CD14-positive monocyte (primary cell): ENCODE measurements around the gene PRSS1. TPM values are rescaled to one million over a fixed set of nuclear protein-coding genes. Genes with fewer than 3 reads are reported as not detected.

Experiments
- DNase-seq, 3 donors: peaks; one replicate each; pipeline ENCODE4 v3.0.0-alpha.2; 2011 to 2022
- H2AFZ ChIP-seq: 2 replicates; pipeline ENCODE4 v1.6.0; 2012; ENCODE audit warnings: mild to moderate bottlenecking, low read depth, low read length, inconsistent platforms; ENCODE audit not compliant: insufficient read depth, poor library complexity, severe bottlenecking
- H3K27ac ChIP-seq, 2 donors: 1 replicate in 1 of 2; 2 replicates in 1 of 2; pipeline ENCODE4 v1.5.1; 2012 to 2013; ENCODE audit warnings: low read length in 2 of 2, control low read depth in 1 of 2, inconsistent platforms in 1 of 2, low read depth in 1 of 2, mild to moderate bottlenecking in 1 of 2
- H3K27me3 ChIP-seq, 2 donors: one replicate each; pipeline versions ENCODE4 v1.6.0 to v1.6.1; 2011 to 2013; ENCODE audit warnings: low read length in 2 of 2; ENCODE audit not compliant: control insufficient read depth in 2 of 2, insufficient read depth in 2 of 2
- H3K36me3 ChIP-seq, 2 donors: replicated peaks in 1 of 2; 1 replicate in 1 of 2; 2 replicates in 1 of 2; pipeline versions ENCODE4 v1.5.1 to v1.6.1; 2012 to 2013; ENCODE audit warnings: low read length in 2 of 2, control low read depth in 1 of 2, inconsistent platforms in 1 of 2, mild to moderate bottlenecking in 1 of 2; ENCODE audit not compliant: insufficient read depth in 2 of 2, control insufficient read depth in 1 of 2
- H3K4me1 ChIP-seq, 2 donors: 1 replicate in 1 of 2; 2 replicates in 1 of 2; pipeline versions ENCODE4 v1.5.1 to v1.6.1; 2012 to 2013; ENCODE audit warnings: low read length in 2 of 2, control low read depth in 1 of 2, inconsistent platforms in 1 of 2, mild to moderate bottlenecking in 1 of 2, moderate library complexity in 1 of 2; ENCODE audit not compliant: insufficient read depth in 2 of 2, control insufficient read depth in 1 of 2
- H3K4me2 ChIP-seq: replicated peaks from 2 replicates; pipeline ENCODE3; 2012; ENCODE audit warnings: low read length, moderate library complexity, mild to moderate bottlenecking; ENCODE audit not compliant: poor library complexity, severe bottlenecking; ENCODE audit errors: extremely low read depth
- H3K4me3 ChIP-seq, 3 experiments: fragments of 200-600 bp in 1 of 3; sonication (generic) in 1 of 3; replicated peaks in 1 of 3; 1 replicate in 2 of 3; 2 replicates in 1 of 3; pipeline ENCODE4 v1.5.1; 2011 to 2013; ENCODE audit warnings: low read length in 3 of 3, mild to moderate bottlenecking in 3 of 3, control low read depth in 2 of 3, low read depth in 2 of 3, inconsistent platforms in 1 of 3, moderate library complexity in 1 of 3
- H3K79me2 ChIP-seq: 2 replicates; pipeline ENCODE4 v1.6.0; 2012; ENCODE audit warnings: mild to moderate bottlenecking, control low read depth, inconsistent platforms, low read length, moderate library complexity; ENCODE audit not compliant: insufficient read depth
- H3K9ac ChIP-seq: 2 replicates; pipeline ENCODE4 v1.6.0; 2017; ENCODE audit warnings: low read length, mild to moderate bottlenecking; ENCODE audit not compliant: insufficient read depth, poor library complexity, severe bottlenecking
- H3K9me3 ChIP-seq, 2 donors: replicated peaks in 1 of 2; 1 replicate in 1 of 2; 2 replicates in 1 of 2; pipeline versions ENCODE4 v1.5.1 to v1.6.1; 2012 to 2013; ENCODE audit warnings: low read length in 2 of 2, control low read depth in 1 of 2; ENCODE audit not compliant: control insufficient read depth in 1 of 2, insufficient read depth in 1 of 2
- H4K20me1 ChIP-seq: 2 replicates; pipeline ENCODE4 v1.6.0; 2012; ENCODE audit warnings: mild to moderate bottlenecking, low read length, control low read depth, moderate library complexity; ENCODE audit not compliant: insufficient read depth
- H3K27ac Mint-ChIP-seq, 7 donors: one replicate each; pipeline ENCODE4 v1.8.0; 2020; ENCODE audit warnings: mild to moderate bottlenecking in 7 of 7, mixed read lengths in 7 of 7, moderate library complexity in 6 of 7, inconsistent platforms in 2 of 7
- H3K27me3 Mint-ChIP-seq, 3 donors: one replicate each; pipeline ENCODE4 v1.8.0; 2021 to 2022; ENCODE audit warnings: low read depth in 3 of 3, mild to moderate bottlenecking in 3 of 3, mixed read lengths in 3 of 3, moderate library complexity in 3 of 3, inconsistent platforms in 1 of 3
- H3K36me3 Mint-ChIP-seq, 2 donors: one replicate each; pipeline ENCODE4 v1.8.0; 2020; ENCODE audit warnings: mixed read lengths in 2 of 2, inconsistent platforms in 1 of 2, mild to moderate bottlenecking in 1 of 2
- H3K4me1 Mint-ChIP-seq: one replicate; pipeline ENCODE4 v1.8.0; 2020; ENCODE audit warnings: mild to moderate bottlenecking, mixed read lengths
- H3K4me3 Mint-ChIP-seq, 2 donors: one replicate each; pipeline ENCODE4 v1.8.0; 2020; ENCODE audit warnings: mild to moderate bottlenecking in 2 of 2, mixed read lengths in 2 of 2, moderate library complexity in 1 of 2
- H3K9me3 Mint-ChIP-seq, 7 donors: one replicate each; pipeline ENCODE4 v1.8.0; 2020 to 2022; ENCODE audit warnings: mixed read lengths in 7 of 7, mild to moderate bottlenecking in 6 of 7, moderate library complexity in 6 of 7, inconsistent platforms in 2 of 7
- CTCF ChIP-seq: fragments of 200-600 bp; IDR thresholded peaks from one replicate; pipeline ENCODE4 v1.8.0; 2022; ENCODE audit warnings: antibody characterized with exemption, mild to moderate bottlenecking
- WGBS: methylation state at CpG from one replicate; pipeline ENCODE4 v1.1.5; 2013; ENCODE audit warnings: missing lambda C conversion rate; ENCODE audit not compliant: insufficient coverage; 5-methylcytosine and 5-hydroxymethylcytosine counted together
- intact Hi-C, 2 donors: fragments of 100-400 bp; cut with micrococcal nuclease; formaldehyde crosslinking; loops; one replicate each; pipeline versions ENCODE4 v1.15.0 to v1.15.1; 2023
- polyA plus RNA-seq, 3 donors: library from polyadenylated mRNA; depleted of rRNA in 1 of 3; unstranded in 2 of 3; stranded (reverse) in 1 of 3; fragments of 300-500 nt in 2 of 3; fragments of >200 nt in 1 of 3; fragmentation: Illumina TruSeq in 2 of 3; gene quantifications; 1 replicate in 2 of 3; 2 replicates in 1 of 3; pipeline ENCODE4 v1.2.3, GENCODE V29; 2012 to 2021

Gene PRSS1
- polyA plus RNA-seq, 3 donors = not detected

- Histone ChIP-seq H3K4me1 (no peaks in the 10 kb centered on the region), H4K20me1 (no peaks in the 10 kb centered on the region), H3K79me2 (no peaks in the 10 kb centered on the region), H3K4me2 (no peak overlapping the region), H2AFZ (no peak overlapping the region), H3K9ac (no peak overlapping the region), H3K9me3 (no peaks in the 10 kb centered on the region), H3K27me3 (no peaks in the 10 kb centered on the region), H3K27ac (no peak overlapping the region), H3K4me3 (no peak overlapping the region), H3K36me3 (no peaks in the 10 kb centered on the region)
- H3K4me1 Mint-ChIP-seq = no peaks in the 10 kb centered on the region
- WGBS = no CpG with 5 or more reads among the region's 1 CpG
- H3K27me3 Mint-ChIP-seq = peaks cover 0 to 2% (median 1%) of the 10 kb centered on the region in 3 donors
- no peak overlapping the region for H3K4me3 Mint-ChIP-seq
- no peaks in the 10 kb centered on the region for H3K9me3 Mint-ChIP-seq
- H3K36me3 Mint-ChIP-seq = no peaks in the 10 kb centered on the region
- no peak for TF ChIP-seq CTCF
- DNase-seq = no peak
- no peak overlapping the region for H3K27ac Mint-ChIP-seq
- intact Hi-C loops = no loop called here
These were observed 12.8 kb downstream of the PRSS1 start for GRCh38 chr7:142762104-142762503.

- Histone ChIP-seq H3K79me2 (no peaks in the 10 kb centered on the region), H3K36me3 (no peaks in the 10 kb centered on the region), H3K27ac (no peak overlapping the region), H4K20me1 (no peaks in the 10 kb centered on the region), H3K4me1 (no peaks in the 10 kb centered on the region), H3K27me3 (no peaks in the 10 kb centered on the region), H3K4me3 (no peak overlapping the region), H3K9ac (no peak overlapping the region), H3K9me3 (no peaks in the 10 kb centered on the region), H2AFZ (no peak overlapping the region), H3K4me2 (no peak overlapping the region)
- Mint-ChIP-seq H3K27ac (no peak overlapping the region), H3K27me3 (peaks cover 0 to 8% (median 5%) of the 10 kb centered on the region in 3 donors), H3K4me3 (no peak overlapping the region), H3K9me3 (no peaks in the 10 kb centered on the region), H3K36me3 (no peaks in the 10 kb centered on the region), H3K4me1 (no peaks in the 10 kb centered on the region)
- intact Hi-C loops = no loop called here
- no peak for TF ChIP-seq CTCF
- WGBS = 56% methylated on average over 2 of the region's 3 CpGs
- no peak for DNase-seq
These were observed 18.2 kb downstream of the PRSS1 start for GRCh38 chr7:142767451-142767850.
